Measurements from ENCODE around the gene QPCTL.

GRCh38 chr19:45711851-45712698 lies 19.6 kb downstream of the QPCTL start:
- TF ChIP-seq, protein P1, sequence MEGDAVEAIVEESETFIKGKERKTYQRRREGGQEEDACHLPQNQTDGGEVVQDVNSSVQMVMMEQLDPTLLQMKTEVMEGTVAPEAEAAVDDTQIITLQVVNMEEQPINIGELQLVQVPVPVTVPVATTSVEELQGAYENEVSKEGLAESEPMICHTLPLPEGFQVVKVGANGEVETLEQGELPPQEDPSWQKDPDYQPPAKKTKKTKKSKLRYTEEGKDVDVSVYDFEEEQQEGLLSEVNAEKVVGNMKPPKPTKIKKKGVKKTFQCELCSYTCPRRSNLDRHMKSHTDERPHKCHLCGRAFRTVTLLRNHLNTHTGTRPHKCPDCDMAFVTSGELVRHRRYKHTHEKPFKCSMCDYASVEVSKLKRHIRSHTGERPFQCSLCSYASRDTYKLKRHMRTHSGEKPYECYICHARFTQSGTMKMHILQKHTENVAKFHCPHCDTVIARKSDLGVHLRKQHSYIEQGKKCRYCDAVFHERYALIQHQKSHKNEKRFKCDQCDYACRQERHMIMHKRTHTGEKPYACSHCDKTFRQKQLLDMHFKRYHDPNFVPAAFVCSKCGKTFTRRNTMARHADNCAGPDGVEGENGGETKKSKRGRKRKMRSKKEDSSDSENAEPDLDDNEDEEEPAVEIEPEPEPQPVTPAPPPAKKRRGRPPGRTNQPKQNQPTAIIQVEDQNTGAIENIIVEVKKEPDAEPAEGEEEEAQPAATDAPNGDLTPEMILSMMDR (IDR thresholded peaks at IDR 0.05 in 2 of 3, conservative IDR thresholded peaks at IDR 0.05 in 1 of 3; ENCODE audit: insufficient read depth in 2 of 3, low read depth in 1 of 3, low read length in 3 of 3), result no peak
- TF ChIP-seq NCOA2 (IDR thresholded peaks at IDR 0.05; ENCODE audit: partially characterized antibody in 2 of 2) (no peak), ETV5 (CRISPR knock-in tag; IDR thresholded peaks at IDR 0.05; ENCODE audit: low read depth) (no peak), BHLHE40 (IDR thresholded peaks at IDR 0.05; ENCODE audit: low read length) (no peak), ZNF507 (tag; conservative IDR thresholded peaks at IDR 0.05) (no peak), PHF8 (IDR thresholded peaks at IDR 0.05; ENCODE audit: borderline replicate concordance, low read length) (no peak), POLR2AphosphoS5 (IDR thresholded peaks at IDR 0.05; ENCODE audit: control insufficient read depth, insufficient read depth, low read depth, low read length) (no peak), POLR2A (conservative IDR thresholded peaks at IDR 0.05) (no peak), MYC (IDR thresholded peaks at IDR 0.05; ENCODE audit: low read depth, low read length) (no peak), MYC (CRISPR knock-in tag; IDR thresholded peaks at IDR 0.05; ENCODE audit: borderline replicate concordance, low read depth) (no peak)
- TF ChIP-seq, protein P2, sequence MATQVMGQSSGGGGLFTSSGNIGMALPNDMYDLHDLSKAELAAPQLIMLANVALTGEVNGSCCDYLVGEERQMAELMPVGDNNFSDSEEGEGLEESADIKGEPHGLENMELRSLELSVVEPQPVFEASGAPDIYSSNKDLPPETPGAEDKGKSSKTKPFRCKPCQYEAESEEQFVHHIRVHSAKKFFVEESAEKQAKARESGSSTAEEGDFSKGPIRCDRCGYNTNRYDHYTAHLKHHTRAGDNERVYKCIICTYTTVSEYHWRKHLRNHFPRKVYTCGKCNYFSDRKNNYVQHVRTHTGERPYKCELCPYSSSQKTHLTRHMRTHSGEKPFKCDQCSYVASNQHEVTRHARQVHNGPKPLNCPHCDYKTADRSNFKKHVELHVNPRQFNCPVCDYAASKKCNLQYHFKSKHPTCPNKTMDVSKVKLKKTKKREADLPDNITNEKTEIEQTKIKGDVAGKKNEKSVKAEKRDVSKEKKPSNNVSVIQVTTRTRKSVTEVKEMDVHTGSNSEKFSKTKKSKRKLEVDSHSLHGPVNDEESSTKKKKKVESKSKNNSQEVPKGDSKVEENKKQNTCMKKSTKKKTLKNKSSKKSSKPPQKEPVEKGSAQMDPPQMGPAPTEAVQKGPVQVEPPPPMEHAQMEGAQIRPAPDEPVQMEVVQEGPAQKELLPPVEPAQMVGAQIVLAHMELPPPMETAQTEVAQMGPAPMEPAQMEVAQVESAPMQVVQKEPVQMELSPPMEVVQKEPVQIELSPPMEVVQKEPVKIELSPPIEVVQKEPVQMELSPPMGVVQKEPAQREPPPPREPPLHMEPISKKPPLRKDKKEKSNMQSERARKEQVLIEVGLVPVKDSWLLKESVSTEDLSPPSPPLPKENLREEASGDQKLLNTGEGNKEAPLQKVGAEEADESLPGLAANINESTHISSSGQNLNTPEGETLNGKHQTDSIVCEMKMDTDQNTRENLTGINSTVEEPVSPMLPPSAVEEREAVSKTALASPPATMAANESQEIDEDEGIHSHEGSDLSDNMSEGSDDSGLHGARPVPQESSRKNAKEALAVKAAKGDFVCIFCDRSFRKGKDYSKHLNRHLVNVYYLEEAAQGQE (IDR thresholded peaks at IDR 0.05; ENCODE audit: borderline replicate concordance), result no peak
- TF ChIP-seq, protein P2 (CRISPR knock-in tag; IDR thresholded peaks at IDR 0.05; ENCODE audit: low read depth), result no peak
- TF ChIP-seq, protein P3, sequence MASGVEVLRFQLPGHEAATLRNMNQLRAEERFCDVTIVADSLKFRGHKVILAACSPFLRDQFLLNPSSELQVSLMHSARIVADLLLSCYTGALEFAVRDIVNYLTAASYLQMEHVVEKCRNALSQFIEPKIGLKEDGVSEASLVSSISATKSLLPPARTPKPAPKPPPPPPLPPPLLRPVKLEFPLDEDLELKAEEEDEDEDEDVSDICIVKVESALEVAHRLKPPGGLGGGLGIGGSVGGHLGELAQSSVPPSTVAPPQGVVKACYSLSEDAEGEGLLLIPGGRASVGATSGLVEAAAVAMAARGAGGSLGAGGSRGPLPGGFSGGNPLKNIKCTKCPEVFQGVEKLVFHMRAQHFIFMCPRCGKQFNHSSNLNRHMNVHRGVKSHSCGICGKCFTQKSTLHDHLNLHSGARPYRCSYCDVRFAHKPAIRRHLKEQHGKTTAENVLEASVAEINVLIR (CRISPR knock-in tag; IDR thresholded peaks at IDR 0.05), result no peak

All from K562 (cell line).